GM13976 (cell line): Measurements from ENCODE around the gene UNC13D.

Experiments used
- DNase-seq: peaks from one replicate; pipeline ENCODE4 v3.0.0; 2012; ENCODE audit warnings: low spot score
- in situ Hi-C: fragments of 300-500 bp; cut with MboI; formaldehyde crosslinking; loops from one replicate; pipeline ENCODE4 v1.12.0; 2022; ENCODE audit warnings: low sequenced_read_pairs, mixed read lengths, inconsistent platforms; ENCODE audit not compliant: unreplicated experiment
- TF ChIP-seq, protein P1 (sequence below): IDR thresholded peaks from 2 replicates; pipeline ENCODE4 v1.5.1; 2012; ENCODE audit warnings: borderline replicate concordance, mild to moderate bottlenecking; ENCODE audit not compliant: insufficient read depth; ENCODE audit errors: extremely low read depth, missing control alignments, control extremely low read depth

The UNC13D gene

DNA sequence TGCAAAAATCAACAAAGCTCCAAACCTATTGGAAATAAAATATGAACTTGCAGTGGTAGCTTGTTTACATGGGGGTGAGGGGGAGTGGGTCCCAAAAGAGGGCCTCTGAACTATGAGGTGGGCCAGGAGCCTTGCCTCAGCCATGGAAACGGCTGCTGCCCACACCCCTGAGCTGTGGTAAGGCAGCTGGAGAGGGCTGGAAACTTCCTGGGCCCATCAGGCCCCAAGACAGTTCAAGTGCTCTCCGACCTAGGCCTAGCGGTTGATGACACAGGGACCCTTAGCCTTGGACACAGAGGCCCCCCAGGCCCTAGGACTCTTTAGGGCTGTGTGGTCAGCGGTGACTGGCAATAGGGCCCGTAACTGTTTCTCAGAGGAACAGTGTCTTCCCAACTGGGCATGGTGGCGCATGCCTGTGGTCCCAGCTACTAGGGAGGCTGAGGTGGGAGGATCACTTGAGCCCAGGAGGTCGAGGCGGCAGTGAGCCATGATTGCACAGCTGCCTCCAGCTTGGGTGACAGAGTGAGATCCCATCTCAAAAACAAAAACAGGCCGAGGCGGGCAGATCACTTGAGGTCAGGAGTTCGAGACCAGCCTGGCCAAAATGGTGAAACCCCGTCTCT lies 18.3 kb downstream of the UNC13D start:
- in situ Hi-C loops: no loop called here
- no peak for DNase-seq
- TF ChIP-seq, protein P1, sequence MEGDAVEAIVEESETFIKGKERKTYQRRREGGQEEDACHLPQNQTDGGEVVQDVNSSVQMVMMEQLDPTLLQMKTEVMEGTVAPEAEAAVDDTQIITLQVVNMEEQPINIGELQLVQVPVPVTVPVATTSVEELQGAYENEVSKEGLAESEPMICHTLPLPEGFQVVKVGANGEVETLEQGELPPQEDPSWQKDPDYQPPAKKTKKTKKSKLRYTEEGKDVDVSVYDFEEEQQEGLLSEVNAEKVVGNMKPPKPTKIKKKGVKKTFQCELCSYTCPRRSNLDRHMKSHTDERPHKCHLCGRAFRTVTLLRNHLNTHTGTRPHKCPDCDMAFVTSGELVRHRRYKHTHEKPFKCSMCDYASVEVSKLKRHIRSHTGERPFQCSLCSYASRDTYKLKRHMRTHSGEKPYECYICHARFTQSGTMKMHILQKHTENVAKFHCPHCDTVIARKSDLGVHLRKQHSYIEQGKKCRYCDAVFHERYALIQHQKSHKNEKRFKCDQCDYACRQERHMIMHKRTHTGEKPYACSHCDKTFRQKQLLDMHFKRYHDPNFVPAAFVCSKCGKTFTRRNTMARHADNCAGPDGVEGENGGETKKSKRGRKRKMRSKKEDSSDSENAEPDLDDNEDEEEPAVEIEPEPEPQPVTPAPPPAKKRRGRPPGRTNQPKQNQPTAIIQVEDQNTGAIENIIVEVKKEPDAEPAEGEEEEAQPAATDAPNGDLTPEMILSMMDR: no peak

DNA sequence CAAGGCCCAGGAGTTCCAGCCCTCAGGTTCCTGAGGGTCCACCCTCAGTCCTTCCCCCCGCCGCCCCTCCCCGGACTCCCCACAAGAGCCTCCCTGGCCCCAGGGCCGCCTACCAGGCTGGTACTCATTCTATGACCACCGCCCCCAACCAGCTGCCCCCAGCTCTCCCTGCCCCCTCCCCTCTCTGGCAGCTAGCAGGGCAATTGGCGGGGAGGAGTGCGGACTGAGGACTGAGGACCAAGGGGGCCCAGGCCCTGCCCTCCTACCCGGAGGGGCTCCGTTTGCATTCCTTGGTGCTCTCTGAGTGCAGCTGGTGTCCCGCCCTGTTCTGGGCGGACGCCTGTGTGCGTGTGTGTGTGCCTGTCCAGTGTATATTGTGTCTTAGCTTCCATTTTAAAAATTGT lies 19.1 kb downstream of the UNC13D start:
- DNase-seq: no peak
- TF ChIP-seq, protein P1: no peak
- in situ Hi-C loops: no loop called here

DNA sequence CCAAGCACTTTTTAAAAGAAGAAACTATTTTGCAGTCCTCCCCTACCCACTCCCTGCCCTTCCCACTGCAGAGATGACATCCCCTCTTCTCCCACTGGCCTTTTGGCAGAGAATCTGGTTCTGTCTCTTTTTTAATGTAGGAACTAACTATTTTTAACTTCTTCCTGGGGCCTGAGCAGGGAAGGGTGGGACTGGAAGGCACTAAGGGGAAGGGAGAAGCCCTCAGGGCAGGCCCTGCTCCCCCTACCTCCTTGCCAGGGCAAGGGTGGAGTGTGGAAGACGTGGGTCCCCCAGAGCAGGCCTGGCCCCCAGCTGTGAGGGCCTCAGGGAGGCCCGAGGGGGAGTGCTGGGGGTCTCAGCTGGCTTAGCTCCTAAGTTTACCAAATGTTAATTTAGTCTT lies 19.5 kb downstream of the UNC13D start:
- TF ChIP-seq, protein P1: no peak
- in situ Hi-C loops: no loop called here
- DNase-seq: no peak

DNA sequence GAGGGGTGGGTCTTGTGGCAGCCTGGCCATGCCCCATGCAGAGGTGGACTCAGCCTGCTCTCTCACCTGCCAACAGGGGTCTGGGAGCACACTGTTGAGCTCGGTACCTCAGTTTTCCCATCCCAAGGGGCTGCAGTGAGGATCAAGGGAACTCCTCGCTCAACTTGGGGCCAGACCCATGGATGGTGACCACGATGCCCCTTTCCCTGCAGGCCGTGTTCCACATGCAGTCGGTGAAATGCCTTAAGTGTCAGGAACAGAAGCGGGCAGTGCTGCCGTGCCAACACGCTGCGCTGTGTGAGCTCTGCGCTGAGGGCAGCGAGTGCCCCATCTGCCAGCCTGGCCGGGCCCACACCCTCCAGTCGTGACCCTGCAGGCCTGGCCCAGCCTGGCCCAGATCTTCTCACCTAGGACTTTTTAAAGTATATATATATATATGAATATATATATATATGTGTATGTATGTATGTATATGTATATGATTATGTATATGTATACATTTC lies 20.1 kb downstream of the UNC13D start:
- DNase-seq: no peak
- in situ Hi-C loops: no loop called here
- TF ChIP-seq, protein P1: no peak

DNA sequence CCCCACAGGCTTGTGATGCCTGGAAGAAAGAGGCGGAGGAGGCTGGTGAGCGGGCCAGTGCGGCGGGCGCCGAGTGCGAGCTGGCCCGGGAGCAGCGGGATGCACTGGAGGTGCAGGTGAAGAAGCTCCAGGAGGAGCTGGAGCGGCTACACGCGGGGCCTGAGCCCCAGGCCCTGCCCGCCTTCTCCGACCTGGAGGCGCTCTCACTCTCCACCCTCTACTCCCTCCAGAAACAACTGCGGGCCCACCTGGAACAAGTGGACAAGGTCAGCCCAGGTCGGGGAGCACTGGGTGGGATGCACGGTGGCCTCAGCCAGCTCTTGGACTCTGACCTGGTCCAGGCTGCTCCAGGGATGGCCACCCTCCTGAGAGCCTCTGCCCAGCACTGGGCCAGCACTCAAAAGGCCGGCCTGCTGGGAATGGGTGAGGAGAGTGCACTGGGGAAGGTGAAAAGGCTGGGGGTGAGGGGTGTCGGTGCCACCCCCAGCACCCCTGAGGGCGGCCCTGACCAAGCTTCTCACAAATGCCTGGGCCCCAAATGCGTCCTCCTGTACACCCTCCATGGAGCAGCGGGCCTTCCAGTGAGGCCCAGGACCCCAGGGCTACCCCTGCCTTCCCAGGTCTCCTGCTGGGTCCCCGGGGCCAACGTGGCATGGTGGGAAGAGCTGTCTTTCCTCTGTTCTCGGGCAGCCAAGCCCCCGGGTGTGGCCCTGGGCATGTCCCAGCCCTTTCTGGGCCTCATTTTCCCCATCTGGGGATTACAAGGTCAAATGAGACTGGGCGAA lies 20.8 kb downstream of the UNC13D start:
- in situ Hi-C loops: no loop called here
- DNase-seq: no peak
- TF ChIP-seq, protein P1: no peak

DNA sequence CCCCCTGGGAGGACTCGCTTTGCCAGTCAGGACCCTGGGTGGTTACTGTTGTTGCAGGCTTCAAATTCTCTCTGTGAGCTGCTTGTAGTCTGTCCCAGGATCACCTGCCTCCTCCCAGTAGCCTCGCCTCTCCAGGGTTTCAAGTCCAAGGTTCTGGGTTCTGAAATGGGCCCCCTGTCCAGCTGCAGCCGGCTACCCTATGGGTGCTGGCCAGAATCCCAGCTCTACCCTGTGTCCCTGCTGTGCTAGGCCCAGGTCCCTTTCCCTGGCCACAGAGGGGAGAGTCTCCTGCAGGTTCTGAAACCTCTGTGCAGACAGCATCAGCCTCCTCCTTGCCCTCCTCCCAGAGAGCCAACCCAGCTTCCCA lies 21.4 kb downstream of the UNC13D start:
- in situ Hi-C loops: no loop called here
- DNase-seq: no peak
- TF ChIP-seq, protein P1: no peak
